Measurements from ENCODE around the gene BRSK1. TPM values are rescaled to one million over a fixed set of nuclear protein-coding genes. Genes with fewer than 3 reads are reported as not detected.

The BRSK1 gene
- polyA plus RNA-seq, 1 experiment: 9.5 TPM

DNA sequence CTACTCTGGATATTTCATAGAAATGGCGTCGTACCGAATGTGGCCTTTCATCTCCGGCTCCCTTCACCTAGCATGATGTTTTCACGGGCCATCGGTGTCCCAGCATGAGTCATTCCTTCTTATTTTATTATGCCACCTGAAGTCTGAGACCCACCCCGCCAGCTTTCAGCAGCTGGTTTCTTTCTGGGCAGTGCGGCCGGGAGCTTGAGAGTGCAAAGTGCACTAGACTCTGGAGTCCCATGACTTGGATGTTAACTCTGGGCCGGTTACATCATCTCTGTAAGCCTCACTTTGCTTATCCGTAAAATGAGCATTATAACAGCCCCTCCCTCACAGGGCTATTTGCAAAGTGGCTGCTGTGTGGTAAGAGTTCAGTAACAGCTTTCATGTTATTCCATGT, 50.1 kb downstream of the BRSK1 start:
- Histone ChIP-seq H3K27me3 (ENCODE audit: control insufficient read depth, insufficient read depth, low read length) (peaks cover 5% of the 10 kb centered on the region), H3K27ac (ENCODE audit: low read depth, low read length) (no peak overlapping the region), H3K4me3 (ENCODE audit: low read depth, low read length) (no peak overlapping the region), H3K9me3 (ENCODE audit: control insufficient read depth, insufficient read depth, low read length) (no peaks in the 10 kb centered on the region)
- no peak for TF ChIP-seq CTCF (IDR thresholded peaks at IDR 0.05; ENCODE audit: low read depth, low read length)
- CTCF ChIA-PET: no interaction called here
- DNase-seq (ENCODE audit: low read depth, low spot score): no peak
- POLR2A ChIA-PET: no interaction called here

DNA sequence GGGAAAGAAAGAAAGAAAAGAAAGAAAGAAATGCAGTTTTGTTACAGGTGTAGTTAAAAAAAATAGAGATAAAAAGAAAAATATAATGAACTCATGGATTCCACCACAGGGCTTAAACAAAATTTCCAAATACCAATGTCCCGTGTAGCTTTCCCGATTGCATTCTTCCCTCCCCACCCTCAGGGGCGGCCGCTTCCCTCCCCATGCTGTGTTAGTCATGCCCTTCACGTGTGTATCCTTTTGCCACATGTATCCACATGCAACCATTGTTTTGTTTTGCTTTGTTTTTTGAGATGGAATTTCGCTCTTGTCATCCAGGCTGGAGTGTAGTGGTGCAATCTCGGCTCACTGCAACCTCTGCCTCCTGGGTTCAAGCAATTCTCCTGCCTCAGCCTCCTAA, 52.3 kb downstream of the BRSK1 start:
- POLR2A ChIA-PET: no interaction called here
- DNase-seq (ENCODE audit: low read depth, low spot score): no peak
- CTCF ChIA-PET: interaction anchor here (0.9 to 1.1 kb wide), 2 partner anchors 34 to 44 kb away, joined by 3 read pairs; no protein-coding TSS in a partner anchor
- Histone ChIP-seq H3K9me3 (ENCODE audit: control insufficient read depth, insufficient read depth, low read length) (no peaks in the 10 kb centered on the region), H3K4me3 (ENCODE audit: low read depth, low read length) (no peak overlapping the region), H3K27ac (ENCODE audit: low read depth, low read length) (no peak overlapping the region), H3K27me3 (ENCODE audit: control insufficient read depth, insufficient read depth, low read length) (peaks cover 5% of the 10 kb centered on the region)
- no peak for TF ChIP-seq CTCF (IDR thresholded peaks at IDR 0.05; ENCODE audit: low read depth, low read length)

DNA sequence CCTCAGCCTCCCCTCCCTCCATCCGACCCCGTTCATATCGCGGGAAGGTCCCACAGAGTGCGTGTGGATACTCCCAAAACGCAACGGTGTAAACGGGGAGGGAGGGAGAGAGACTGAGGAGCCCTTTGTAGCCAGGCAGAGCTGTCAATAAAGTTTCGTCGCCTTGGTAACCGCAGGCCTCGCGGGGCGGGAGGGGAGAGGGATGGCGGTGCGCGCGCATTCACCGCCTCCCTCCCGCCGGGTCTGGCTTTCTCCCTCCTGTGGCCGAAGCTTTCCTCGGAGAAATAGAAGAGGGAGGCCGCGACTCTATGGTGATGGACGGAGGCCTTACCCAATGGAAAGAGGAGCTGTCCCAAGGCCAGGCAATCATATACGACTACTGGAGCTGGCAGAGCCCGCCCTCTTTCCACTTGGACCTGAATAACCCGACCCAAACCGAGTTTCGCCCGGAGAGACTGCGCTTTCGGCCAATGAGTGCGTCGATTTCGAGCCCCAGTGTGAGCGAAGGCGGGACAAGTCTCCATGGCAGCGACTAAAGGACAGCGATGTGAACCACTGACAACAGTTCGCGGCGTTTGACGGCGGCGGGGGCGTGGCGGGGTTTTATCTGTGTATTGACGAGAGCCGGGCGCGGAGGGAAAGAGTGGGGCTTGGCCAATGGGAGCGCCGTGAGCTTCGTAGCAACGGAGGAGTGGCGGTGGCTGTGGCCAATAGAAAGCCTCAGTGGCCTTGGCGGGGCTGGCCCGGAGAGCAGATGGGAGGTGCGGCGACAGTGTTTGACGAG, 55.5 kb downstream of the BRSK1 start, which contains the start of gene KMT5C:
Gene KMT5C (plus strand): TSS at position 772 of the 784 bp plus-strand sequence. CDS start 2,061 bp downstream, outside the sequence.
- DNase-seq (ENCODE audit: low read depth, low spot score): peak; percentile 100
- Histone ChIP-seq H3K4me3 (ENCODE audit: low read depth, low read length) (peak within 1 kb of the TSS; percentile 79), H3K27ac (ENCODE audit: low read depth, low read length) (peak within 1 kb of the TSS; percentile 91), H3K9me3 (ENCODE audit: control insufficient read depth, insufficient read depth, low read length) (no peaks in the 10 kb centered on the region; the same call in 1 of the 2 replicates), H3K27me3 (ENCODE audit: control insufficient read depth, insufficient read depth, low read length) (no peaks in the 10 kb centered on the region)
- CTCF ChIA-PET: interaction anchor here (0.5 to 2.5 kb wide), 13 partner anchors 9 to 199 kb away, joined by 3 to 34 read pairs (median 3); partner anchors contain the start of genes TMEM238 and TMEM86B
- peak; percentile 43 for TF ChIP-seq CTCF (IDR thresholded peaks at IDR 0.05; ENCODE audit: low read depth, low read length)
- POLR2A ChIA-PET: interaction anchor here (0.5 to 1.8 kb wide), 19 partner anchors 10 to 186 kb away, joined by 3 to 20 read pairs (median 4); partner anchors contain the start of genes GARIN5B, IL11, NAT14 and PPP6R1

GRCh38 chr19:55339889-55340783, 56.3 kb downstream of the BRSK1 start:
- DNase-seq (ENCODE audit: low read depth, low spot score): no peak
- H3K27ac ChIP-seq (ENCODE audit: low read depth, low read length): no peak overlapping the region
- TF ChIP-seq CTCF (IDR thresholded peaks at IDR 0.05; ENCODE audit: low read depth, low read length): no peak
- no peaks in the 10 kb centered on the region for H3K27me3 ChIP-seq (ENCODE audit: control insufficient read depth, insufficient read depth, low read length)
- CTCF ChIA-PET: interaction anchor here (0.5 to 2.5 kb wide), 11 partner anchors 8 to 199 kb away, joined by 3 to 34 read pairs (median 3); partner anchors contain the start of genes TMEM238 and TMEM86B
- no peaks in the 10 kb centered on the region; the same call in 1 of the 2 replicates for H3K9me3 ChIP-seq (ENCODE audit: control insufficient read depth, insufficient read depth, low read length)
- peak overlapping the region; percentile 79 for H3K4me3 ChIP-seq (ENCODE audit: low read depth, low read length)
- POLR2A ChIA-PET: interaction anchor here (0.6 to 1.8 kb wide), 13 partner anchors 19 to 1198 kb away, joined by 3 to 20 read pairs (median 5); partner anchors contain the start of genes GARIN5B, IL11, NAT14 and PPP6R1

All from AG04450 (cell line).